GM18498 (cell line): ENCODE measurements around the gene TWF1.
A peak's percentile ranks its signal among the peaks of the same experiment; 100 is the strongest.
"Not testable (repeated sequence)": the region's sequence is repeated elsewhere in the genome, so short reads cannot be mapped to it uniquely, and the experiment has no call there.

Source experiments
- ATAC-seq: cut with Tn5 transposase; IDR thresholded peaks from one replicate; pipeline ENCODE4 v1.9.1; 2021; ENCODE audit warnings: mild to moderate bottlenecking, moderate library complexity; ENCODE audit not compliant: unreplicated experiment

TWF1 gene

DNA sequence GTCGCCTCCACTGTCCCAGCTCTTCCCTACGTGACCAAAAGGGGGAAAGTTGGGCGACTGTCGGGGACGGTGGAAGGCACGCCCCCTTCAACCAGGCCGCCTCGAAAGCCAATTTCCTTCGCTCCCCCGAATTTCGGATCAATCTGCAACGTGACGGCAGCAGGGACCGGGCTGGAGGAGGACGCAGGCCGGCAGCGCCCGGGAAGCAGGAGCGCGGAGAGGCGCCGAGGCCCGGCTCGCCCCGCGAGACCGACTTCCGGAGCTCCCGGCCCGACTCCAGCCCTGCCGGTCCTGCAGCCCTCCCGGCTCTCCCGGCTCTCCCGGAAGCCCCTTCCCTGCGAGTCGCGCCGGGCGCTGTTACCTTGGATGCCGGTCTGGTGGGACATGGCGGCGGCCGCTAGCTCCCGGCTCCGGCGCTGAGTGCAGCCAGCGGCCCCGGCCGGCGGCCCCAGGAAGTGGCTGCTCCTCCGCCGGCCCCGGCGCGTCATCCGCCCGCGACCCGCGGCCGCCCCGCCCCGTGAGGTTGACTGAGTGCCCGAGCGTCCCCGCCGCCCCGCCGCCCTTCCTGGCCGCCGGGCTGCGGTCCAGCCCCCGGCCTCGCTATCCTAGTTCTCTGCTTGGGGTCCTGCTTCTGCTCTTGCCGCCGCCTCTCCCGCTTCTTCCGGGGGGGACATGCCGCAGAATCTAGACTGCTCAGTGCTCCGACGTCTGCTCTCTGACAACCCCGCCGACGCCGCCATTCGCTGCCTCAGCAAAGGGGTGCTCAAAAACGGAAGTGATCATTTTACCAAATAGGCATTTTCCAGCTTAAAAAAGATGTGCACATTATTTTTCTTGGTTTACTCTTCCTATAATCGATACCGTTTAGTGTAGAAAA lies at the start of gene TWF1:
Gene TWF1 (minus strand): TSS at position 458 of the 877 bp plus-strand sequence. CDS start 72 bp downstream, at position 386.
- ATAC-seq: peak; percentile 96

DNA sequence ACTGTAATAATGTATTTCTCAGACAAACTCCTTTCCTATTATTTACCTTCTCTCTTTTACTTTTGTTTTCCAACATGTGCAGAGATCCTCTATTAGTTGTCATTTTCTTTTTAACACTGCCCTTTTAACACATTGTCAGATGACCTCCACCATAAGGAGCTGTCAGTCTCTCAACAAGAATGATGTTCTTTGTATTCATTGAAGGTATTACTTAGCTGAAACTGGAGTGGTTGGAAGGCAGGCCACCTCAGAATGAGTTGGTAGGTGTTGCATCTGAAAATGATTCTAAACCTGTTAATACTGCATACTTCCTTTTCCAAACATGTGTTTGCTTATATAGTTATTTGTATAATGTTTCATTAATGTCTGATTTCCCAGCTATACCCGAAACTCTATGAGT lies 46.6 kb upstream of the TWF1 start:
- no peak for ATAC-seq

DNA sequence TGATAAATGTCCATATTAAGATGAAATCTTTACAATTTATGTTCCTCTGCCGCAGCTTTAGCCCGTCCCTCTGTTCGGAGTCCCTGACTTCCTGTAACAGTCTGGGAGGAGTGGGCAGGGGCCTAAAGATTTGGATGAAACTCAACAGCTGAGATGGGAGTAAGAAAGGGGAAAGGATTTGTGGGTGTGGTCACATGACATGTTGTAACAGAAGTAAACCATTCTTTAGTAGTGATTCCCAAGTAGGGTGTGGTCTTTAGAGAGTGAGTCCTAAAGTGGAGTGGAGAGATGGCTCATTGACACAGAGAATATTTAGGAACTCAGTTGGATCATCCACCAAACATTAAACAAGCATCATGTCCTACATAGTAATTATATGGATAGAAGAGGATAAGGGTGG lies 42.7 kb upstream of the TWF1 start:
- ATAC-seq: no peak

DNA sequence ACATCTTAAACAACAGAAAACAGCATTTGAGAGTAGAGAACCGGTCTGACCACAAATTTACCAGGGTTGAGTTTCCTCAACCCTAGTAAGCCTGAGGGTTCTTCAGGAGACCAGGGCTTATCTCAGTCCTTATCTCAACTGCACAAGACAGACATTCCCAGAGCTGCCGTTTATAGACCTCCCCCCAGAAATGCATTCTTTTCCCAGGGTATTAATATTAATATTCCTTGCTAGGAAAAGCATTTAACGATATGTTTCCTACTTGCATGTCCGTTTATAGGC lies 42.0 kb upstream of the TWF1 start:
- ATAC-seq: no peak

DNA sequence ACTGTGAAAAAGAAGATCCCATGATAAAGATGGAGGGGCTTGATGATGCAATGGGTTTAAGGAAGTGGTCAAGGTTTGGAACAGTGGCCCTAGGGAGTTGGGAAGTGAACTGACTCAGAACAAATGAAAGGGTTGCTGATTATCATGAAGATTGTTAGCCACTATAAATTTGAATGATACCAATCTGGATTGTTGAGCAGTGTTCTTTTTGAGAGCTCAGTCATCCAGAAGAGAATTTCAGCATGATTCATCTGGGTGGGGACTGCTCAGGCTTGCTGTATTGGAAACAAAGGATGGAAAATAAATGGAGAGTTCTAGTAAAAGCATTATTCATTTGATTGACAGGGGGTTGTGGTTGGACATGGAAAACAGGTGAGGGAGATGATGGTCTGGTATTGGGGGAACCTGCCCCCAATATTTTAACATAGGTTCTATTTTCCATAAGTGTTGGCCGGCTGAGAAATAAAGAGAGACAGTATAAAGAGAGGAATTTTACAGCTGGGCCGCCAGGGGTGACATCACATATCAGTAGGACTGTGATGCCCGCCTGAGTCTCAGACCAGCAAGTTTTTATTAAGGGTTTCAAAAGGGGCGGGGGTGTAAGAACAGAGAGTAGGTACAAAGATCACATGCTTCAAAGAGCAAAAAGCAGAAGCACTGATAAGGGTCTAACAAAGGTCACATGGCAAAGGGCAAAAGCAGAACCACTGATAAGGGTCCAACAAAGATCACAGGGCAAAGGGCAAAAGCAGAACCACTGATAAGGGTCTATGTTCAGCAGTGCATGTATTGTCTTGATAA lies 41.5 kb upstream of the TWF1 start:
- not testable (repeated sequence) for ATAC-seq

DNA sequence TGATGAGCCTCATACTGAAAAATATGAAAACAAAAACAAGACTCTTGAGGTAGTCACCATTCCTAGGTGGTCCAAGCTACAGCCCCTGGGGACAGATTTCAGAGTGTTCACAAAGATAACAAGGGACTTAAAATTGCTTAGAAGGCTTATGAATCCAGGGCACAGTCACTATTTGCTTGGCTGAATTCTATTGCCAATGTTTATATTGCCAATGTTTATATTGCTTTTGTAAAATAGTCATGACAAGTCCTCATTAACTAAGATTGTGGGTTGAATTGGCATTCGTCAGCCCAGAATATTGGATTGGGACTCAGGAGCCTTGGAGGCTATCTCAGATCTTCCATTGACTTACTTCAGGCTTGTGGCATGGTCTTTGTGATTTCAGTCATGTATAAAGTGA lies 36.1 kb upstream of the TWF1 start:
- no peak for ATAC-seq

DNA sequence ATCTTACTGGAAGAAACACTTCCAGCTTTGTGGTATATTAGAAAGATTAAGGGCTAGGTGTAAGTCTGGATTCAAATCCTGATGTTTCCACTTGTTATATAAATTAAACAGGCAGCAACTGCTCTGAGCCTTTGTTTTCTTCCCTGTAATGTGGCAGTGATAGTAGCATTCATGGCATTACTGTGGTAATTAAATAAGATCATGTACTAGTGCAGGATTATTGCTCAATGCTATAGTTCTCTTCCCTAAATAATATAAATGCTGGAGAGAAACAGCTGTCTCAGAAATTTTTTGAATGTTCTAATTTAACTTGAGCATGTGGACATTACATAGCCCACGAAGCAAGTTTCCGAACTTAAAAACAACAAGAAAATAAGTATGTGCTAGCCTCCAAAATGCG lies 35.1 kb upstream of the TWF1 start:
- ATAC-seq: no peak

DNA sequence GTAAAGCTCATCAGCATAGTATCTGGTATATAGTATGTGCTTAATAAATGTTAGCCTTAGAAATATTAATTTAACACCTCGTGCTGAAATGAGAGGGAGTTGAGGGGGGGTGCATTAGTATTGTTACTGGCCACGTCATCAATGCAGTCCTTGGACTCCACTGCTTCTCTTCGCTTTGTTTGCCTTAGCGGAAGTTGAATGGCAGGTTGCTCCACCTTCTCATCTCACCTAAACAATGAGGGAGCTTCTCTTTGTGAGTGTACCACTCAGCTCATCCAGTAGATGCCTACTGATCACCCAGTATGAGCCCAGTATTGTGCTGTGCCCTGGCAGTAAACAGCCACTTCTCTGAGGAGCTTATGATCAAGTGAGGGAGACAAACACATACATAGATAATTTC lies 34.2 kb upstream of the TWF1 start:
- ATAC-seq: no peak

DNA sequence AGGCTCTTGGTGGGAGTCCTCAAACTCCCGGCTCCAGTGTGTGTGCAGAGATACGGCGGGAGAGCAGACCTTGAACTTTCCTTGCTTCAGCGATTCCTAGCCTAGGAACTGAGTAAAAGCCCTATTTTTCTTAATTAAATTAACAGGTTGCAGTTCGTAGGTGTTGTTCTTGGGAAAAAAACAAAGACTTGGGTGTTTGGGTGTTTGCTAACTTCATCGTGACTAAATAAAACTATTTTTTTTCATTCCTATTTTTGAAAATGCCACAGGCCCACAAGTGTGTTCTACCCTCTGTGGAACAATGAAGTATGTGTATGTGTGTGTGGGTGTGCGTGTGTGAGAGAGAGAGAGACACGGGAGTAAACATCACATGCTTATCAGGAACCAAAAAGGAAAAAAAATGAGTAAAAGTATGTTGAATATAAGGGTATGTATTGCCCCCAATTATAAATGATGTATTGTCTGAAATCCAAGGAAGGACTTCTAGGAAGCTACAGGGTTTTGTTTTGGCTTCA lies 30.4 kb upstream of the TWF1 start:
- peak; percentile 25 for ATAC-seq

DNA sequence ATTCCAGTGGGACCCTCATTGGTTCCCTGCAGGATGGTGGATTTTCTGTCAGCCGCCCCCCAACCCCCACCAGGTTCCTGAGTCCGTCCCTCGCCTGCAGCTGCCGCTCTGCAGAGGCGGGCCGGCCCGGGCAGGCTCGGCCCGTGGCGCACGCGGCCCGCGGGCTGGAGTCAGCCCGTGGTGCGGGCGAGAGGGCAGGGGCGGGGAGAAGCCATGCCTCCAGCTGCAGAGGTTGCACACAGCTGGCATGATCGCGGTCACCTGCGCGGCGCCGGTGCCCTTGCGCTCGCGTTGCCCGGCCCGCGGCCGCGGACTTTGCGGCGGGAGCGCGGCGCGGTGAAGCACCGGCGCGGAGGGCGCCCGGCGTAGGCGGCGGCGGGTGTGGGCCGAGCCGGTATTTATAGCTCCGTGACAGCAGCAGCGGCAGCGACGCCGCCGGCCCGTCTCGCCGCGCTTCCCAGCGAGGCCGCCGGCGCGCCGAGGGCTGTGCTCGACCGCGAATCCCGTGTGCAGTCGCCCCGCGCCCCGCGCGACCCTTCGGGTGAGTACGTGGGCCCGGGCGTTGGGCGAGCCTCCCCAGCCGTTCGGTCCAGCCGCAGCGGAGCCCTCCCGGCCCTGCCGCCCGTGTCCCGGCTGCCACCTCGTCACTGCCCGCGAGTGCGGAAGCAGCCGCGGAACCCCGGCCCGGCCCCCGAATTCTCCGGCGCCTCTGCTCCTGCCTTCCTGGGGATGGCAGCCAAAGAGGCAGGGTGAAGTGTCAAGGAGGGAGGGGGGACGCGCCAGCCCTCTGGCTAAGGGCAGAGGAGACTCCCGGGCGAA lies 29.7 kb upstream of the TWF1 start, which contains the start of gene TMEM117:
Gene TMEM117 (plus strand): TSS at position 426 of the 819 bp plus-strand sequence.
- ATAC-seq: peak; percentile 80

DNA sequence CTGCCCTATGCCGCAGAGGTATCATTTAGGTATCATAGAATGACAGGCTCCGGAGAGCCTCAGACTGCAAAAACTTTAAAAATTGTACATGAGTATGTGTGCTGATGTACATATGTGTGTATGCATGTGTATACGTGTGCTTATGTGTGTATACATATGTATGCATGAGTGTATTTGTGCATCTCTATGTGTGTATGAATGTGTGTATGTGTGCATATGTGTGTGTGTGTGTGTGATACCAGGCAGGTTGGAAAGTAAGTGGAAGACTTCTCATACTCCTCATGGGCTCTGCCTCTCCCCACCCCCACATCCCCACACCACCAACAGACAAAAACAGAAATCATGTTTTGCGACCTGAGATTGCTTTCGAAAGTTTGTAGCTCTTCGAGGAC lies 29.1 kb upstream of the TWF1 start:
- peak; percentile 15 for ATAC-seq

DNA sequence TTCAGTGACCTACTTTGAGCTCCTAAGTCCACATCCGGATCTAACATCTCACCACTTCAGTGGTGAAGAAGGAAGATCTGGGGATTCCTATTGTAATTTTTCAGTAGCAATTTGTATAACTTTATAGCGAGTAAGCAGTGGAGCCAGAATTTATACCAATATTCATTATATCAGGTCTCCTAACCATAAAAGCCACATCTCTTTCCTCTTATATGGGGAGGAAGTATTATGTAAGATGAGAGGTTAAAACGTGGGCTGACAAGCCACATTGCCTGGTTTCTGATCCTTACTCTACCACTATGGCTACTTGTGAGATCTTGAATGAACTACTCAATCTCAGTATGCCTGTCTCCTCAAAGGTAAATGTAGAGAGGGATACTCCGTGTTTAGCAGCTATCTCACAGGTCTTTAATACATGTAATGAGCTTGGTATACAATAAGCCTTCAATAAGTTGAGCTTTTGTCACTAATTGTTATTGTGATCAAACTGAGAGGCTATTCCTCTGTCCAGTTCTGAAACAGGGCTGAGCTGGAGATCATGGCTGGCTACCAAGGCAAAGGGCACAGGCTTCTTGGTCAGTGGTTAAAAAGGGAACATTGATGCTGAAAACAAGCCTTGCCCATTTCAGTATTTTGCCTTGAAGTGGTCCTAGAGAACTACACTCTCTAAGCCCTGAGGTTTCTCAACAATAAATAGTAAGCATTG lies 26.5 kb upstream of the TWF1 start:
- ATAC-seq: no peak

DNA sequence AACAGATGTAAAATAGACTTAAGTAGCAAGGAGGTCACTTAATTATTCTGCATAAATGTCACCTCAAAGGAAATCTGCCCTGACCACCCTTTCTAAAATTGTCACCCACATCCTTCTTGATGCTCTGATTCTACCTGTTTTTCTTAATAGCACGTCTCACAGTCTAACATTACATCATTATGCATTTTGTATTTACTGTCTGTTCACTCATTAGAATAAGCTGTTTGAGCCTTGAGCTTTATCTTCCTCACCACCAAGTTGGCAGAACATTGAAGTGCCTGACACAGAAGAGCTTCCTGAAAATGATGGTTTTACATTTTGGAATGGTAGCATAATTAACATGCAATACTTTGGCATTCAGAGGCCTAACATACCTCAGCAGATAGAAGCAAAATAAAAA lies 21.0 kb upstream of the TWF1 start:
- ATAC-seq: no peak

DNA sequence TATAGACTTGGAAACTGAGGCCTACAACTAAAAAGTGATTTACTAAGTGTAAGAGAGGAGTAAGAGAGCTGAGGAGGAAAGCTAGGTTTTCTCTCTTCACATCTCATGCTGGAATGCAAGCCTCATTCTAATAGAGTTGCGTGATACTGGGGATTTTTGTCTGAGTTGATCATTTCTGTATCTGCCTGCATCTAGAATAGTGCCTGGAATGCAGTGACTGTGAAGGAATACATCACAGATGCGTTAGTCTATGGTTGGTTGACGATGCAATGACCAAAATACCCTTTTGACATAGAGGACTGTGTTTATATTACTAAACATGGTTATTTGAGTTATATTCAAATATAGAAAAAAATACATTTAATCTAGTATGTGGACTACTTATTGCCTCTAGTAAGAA lies 20.6 kb upstream of the TWF1 start:
- ATAC-seq: no peak

DNA sequence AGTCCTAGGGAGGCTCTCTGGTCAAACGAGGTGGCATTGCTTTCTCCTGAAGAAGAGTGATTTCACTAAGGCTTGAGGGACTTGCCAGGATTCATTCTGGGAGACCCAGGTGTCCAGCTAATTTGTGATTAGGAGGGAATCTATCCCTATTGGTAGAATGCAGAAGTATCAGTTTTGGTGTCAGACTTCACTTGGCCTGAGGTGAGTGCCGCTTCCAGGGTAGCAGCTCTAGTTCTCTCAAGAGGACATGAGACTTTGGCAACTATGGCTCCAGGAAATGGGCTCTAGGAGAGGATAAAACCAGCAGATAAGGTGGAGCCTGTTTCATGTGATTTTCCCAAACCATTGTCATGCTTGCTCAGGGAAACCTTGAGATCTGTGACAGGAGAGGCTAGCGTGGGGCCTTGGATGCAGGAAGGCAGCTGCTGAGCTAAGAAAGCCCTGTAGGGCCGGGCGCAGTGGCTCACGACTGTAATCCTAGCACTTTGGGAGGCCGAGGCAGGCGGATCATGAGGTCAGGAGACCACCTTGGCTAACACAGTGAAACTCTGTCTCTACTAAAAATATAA lies 18.2 kb upstream of the TWF1 start:
- no peak for ATAC-seq

DNA sequence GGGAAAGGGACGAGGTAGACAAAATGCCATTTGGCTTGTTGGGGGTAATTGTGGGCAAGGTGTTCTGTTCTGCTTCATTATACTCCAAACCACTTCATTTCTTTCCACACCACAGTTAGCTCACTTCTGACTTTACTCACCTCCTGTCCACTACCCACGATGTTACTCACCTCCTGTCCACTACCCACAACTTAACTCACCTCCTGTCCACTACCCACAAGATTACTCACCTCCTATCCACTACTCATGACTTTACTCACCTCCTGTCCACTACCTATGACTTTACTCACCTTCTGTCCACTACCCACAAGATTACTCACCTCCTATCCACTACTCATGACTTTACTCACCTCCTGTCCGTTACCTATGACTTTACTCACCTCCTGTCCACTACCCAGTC lies 10.1 kb upstream of the TWF1 start:
- ATAC-seq: no peak

DNA sequence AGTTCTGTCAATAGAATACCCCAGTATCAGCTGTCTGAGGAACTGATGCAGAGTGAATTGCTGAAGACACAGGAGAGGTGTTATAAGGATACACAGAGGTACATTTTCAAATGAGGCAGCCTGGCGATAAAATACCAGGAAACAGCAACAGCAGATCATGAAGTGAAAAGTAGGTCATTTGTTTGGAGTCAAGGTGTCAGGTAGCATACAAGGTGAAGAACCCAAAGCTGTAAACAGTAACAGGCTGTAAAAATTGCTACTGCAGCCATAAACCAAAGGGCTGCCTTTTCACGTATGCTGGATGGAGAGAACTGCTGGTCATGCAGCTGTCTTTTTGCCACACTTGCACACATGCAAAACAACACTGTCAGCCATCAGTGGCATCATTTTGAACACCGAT lies 9.3 kb upstream of the TWF1 start:
- ATAC-seq: no peak

DNA sequence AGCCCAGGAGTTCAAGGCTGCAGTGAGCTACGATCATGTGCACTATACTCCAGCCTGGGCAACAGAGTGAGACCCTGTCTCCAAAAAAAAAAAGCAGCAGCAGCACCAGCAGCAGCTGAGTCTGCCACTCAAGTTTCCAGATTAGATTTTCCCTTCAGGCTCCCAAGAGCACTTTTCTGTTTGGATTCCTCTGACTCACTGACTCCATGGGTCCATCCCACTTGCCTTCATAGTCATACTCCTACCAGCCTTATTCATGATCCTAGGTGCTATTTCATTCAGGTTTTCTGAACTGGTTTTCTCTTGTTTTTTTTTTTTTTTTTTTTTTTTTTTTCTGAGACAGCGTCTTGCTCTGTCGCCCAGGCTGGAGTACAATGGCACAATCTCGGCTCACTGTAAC lies 6.8 kb upstream of the TWF1 start:
- no peak for ATAC-seq

DNA sequence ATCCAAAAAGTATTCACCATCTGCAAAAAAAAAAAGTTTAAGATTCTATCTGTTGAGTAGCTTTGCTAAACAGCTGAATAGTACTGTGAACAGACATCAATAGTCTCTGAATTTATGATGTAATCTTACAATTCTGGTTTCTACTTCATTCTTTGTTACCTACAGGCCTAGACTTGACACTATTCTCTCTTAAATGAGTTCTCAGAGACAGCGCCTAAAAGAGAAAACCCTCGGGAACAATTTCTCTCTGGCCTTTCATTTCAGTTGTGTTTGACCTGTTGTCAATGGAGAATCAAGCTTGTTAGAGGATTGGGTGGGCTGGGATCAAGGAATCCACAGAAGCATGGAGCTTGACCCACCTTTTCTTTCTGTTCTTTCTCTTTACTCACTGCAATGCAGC lies 5.9 kb upstream of the TWF1 start:
- ATAC-seq: no peak

DNA sequence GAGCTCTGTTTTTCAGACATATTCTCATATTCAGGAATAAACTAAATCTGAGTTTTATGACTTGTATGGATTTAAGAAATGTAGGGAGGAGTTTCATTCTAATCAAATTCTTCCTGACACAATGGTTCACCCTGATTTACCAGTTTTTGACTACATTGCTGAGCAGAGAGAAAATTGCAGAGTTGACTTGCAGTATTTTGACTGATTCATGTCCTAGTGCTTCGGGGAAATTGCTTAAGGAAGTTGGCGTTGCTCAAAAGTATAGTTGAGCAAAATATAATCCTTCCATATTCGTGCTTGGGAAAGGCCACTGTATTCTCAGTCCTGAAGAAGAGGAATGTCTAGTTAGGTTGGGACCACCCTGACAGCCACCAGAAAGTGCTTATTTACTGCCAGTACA lies 1.3 kb upstream of the TWF1 start:
- no peak for ATAC-seq
